HepG2 (cell line): ENCODE data around the gene CLUH. TPM values are rescaled to one million over a fixed set of nuclear protein-coding genes. Genes with fewer than 3 reads are reported as not detected.

ENCODE experiments used
- ATAD3A ChIP-seq: sonication (generic); formaldehyde crosslinking; IDR thresholded peaks from 2 replicates; pipeline ENCODE4 v1.4.0; 2020; ENCODE audit warnings: missing genetic modification reagents
- HDAC1 ChIP-seq: sonication (generic); formaldehyde crosslinking; IDR thresholded peaks from 2 replicates; pipeline ENCODE4 v1.5.1; 2020; ENCODE audit warnings: mild to moderate bottlenecking, missing genetic modification reagents
- HNRNPLL ChIP-seq: fragments of 200-400 bp; formaldehyde crosslinking; IDR thresholded peaks from 2 replicates; pipeline ENCODE4 v1.6.1; 2017; ENCODE audit warnings: mild to moderate bottlenecking, low read depth, low read length; ENCODE audit not compliant: poor library complexity, severe bottlenecking
- HOXD1 ChIP-seq: sonication (generic); formaldehyde crosslinking; IDR thresholded peaks from 2 replicates; pipeline ENCODE4 v1.5.0; 2020; ENCODE audit warnings: missing genetic modification reagents
- KIAA2018 ChIP-seq: sonication (generic); formaldehyde crosslinking; IDR thresholded peaks from 2 replicates; pipeline ENCODE4 v1.5.0; 2020; ENCODE audit warnings: mild to moderate bottlenecking, missing genetic modification reagents, borderline replicate concordance
- KMT2A ChIP-seq: sonication (generic); formaldehyde crosslinking; IDR thresholded peaks from 2 replicates; pipeline ENCODE4 v1.4.0; 2020; ENCODE audit warnings: missing genetic modification reagents
- MYC ChIP-seq: sonication (generic); formaldehyde crosslinking; IDR thresholded peaks from 2 replicates; pipeline ENCODE4 v1.9.0; 2021; ENCODE audit warnings: missing genetic modification reagents, borderline replicate concordance
- RARA ChIP-seq: IDR thresholded peaks from 2 replicates; pipeline ENCODE4 v1.6.1; 2016; ENCODE audit warnings: missing genetic modification reagents, missing compliant biosample characterization
- ZBTB1 ChIP-seq: sonication (generic); formaldehyde crosslinking; IDR thresholded peaks from 2 replicates; pipeline ENCODE4 v1.4.0; 2020; ENCODE audit warnings: missing genetic modification reagents, borderline replicate concordance
- ZBTB8A ChIP-seq: sonication (generic); formaldehyde crosslinking; IDR thresholded peaks from 2 replicates; pipeline ENCODE4 v1.4.0; 2020; ENCODE audit warnings: mild to moderate bottlenecking, low read depth, missing genetic modification reagents, borderline replicate concordance
- ZNF207 ChIP-seq: fragments of 450-650 bp; IDR thresholded peaks from 2 replicates; pipeline ENCODE4 v1.6.1; 2016; ENCODE audit warnings: antibody characterized with exemption, borderline replicate concordance
- ZNF710 ChIP-seq: sonication (generic); formaldehyde crosslinking; IDR thresholded peaks from 2 replicates; pipeline ENCODE4 v1.5.0; 2020; ENCODE audit warnings: mild to moderate bottlenecking, missing genetic modification reagents, borderline replicate concordance
- polyA plus RNA-seq, 8 experiments: library from polyadenylated mRNA; depleted of rRNA in 3 of 8; stranded (reverse) in 7 of 8; unstranded in 1 of 8; fragments of >200 nt; fragmentation: Illumina TruSeq in 4 of 8; extraction: Trizol in 4 of 8; gene quantifications; 2 replicates each; pipeline versions ENCODE4 v1.2.1 to v1.2.3, GENCODE V29; 2011 to 2016; ENCODE audit warnings: low read depth in 4 of 8, missing spikeins in 1 of 8, mixed read lengths in 1 of 8; ENCODE audit not compliant: insufficient read depth in 1 of 8
- total RNA-seq, 5 experiments: library from RNA; depleted of rRNA; stranded (reverse); fragments of >200 nt; fragmentation: Illumina TruSeq; extraction: Trizol; gene quantifications; 2 replicates each; pipeline ENCODE4 v1.2.3, GENCODE V29; 2016; ENCODE audit warnings: low read depth in 1 of 5
- TF ChIP-seq, protein P1 (sequence below): sonication (generic); formaldehyde crosslinking; IDR thresholded peaks from 2 replicates; pipeline ENCODE4 v1.4.0; 2020; ENCODE audit warnings: missing genetic modification reagents
- TF ChIP-seq, protein P2 (sequence below): sonication (generic); formaldehyde crosslinking; IDR thresholded peaks from 2 replicates; pipeline ENCODE4 v1.4.0; 2020; ENCODE audit warnings: missing genetic modification reagents

CLUH gene
- total and polyA plus RNA-seq, 2 of the 13 experiments (the other 11 are each of a cell fraction or from before 2014, with no cell fraction given) = 30.9 to 60.5 TPM

DNA sequence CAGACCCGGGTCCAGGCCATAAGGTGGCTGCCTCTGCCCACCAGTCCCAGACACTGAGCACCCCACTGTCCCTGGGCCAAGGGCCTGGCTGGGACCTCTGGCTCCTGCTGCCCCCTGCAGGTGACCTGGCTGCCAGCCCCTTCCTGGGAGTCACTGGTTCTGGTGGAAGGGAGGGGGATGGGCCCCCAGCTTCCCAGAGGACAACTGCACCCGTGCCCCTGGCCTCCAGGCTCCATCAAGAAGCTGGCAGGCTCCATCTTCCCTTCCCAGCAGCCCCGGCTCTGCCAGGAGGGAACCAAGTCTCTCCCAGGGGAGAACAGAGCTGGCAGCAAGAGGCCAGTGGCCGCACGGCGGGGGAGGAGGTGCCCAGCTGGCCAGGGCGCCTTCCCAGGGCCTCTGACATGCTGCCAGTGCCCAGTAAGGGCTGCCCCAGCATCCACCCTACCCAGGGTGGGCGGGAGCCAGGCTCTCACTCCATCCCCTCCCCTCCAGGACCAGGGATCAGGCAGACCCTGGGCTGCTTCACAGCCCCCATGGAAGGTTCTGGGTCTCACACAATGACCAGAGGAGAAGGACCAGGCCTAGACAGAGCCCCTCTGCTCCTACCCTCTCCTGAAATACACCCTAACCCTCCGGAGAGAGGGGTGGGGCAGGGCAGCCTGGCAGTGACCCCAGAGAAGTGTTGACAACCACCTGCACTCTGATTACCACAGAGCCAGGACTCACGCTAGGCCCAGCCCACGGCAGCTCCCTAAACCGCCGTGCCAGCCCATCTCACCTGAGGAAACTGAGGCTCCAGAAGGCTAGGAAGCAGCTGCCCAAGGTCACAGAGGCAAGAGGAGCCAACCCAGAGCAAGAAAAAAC, 3.6 kb downstream of the CLUH start (continued):
- TF ChIP-seq KIAA2018 (CRISPR knock-in tag) (no peak), MYC (CRISPR knock-in tag) (no peak), HDAC1 (CRISPR knock-in tag) (peak; percentile 38; the same call in 1 of the 2 replicates), ZBTB8A (CRISPR knock-in tag) (no peak), ZNF207 (no peak), RARA (CRISPR knock-in tag) (peak; percentile 24; the same call in 1 of the 2 replicates), ATAD3A (CRISPR knock-in tag) (no peak), ZBTB1 (CRISPR knock-in tag) (no peak), HNRNPLL (peak; percentile 25), HOXD1 (CRISPR knock-in tag) (no peak), KMT2A (CRISPR knock-in tag) (no peak), ZNF710 (CRISPR knock-in tag) (no peak)
- TF ChIP-seq, protein P1, sequence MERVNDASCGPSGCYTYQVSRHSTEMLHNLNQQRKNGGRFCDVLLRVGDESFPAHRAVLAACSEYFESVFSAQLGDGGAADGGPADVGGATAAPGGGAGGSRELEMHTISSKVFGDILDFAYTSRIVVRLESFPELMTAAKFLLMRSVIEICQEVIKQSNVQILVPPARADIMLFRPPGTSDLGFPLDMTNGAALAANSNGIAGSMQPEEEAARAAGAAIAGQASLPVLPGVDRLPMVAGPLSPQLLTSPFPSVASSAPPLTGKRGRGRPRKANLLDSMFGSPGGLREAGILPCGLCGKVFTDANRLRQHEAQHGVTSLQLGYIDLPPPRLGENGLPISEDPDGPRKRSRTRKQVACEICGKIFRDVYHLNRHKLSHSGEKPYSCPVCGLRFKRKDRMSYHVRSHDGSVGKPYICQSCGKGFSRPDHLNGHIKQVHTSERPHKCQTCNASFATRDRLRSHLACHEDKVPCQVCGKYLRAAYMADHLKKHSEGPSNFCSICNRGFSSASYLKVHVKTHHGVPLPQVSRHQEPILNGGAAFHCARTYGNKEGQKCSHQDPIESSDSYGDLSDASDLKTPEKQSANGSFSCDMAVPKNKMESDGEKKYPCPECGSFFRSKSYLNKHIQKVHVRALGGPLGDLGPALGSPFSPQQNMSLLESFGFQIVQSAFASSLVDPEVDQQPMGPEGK = peak; percentile 79
- TF ChIP-seq, protein P2, sequence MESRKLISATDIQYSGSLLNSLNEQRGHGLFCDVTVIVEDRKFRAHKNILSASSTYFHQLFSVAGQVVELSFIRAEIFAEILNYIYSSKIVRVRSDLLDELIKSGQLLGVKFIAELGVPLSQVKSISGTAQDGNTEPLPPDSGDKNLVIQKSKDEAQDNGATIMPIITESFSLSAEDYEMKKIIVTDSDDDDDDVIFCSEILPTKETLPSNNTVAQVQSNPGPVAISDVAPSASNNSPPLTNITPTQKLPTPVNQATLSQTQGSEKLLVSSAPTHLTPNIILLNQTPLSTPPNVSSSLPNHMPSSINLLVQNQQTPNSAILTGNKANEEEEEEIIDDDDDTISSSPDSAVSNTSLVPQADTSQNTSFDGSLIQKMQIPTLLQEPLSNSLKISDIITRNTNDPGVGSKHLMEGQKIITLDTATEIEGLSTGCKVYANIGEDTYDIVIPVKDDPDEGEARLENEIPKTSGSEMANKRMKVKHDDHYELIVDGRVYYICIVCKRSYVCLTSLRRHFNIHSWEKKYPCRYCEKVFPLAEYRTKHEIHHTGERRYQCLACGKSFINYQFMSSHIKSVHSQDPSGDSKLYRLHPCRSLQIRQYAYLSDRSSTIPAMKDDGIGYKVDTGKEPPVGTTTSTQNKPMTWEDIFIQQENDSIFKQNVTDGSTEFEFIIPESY (CRISPR knock-in tag) = peak; percentile 29; the same call in 1 of the 2 replicates
